C4-2B (cell line): ENCODE results near the gene NME7.

ENCODE experiments used
- H3K27ac ChIP-seq: fragments of 450-650 bp; 2 replicates; pipeline ENCODE4 v1.5.1; 2017
- ZFX ChIP-seq: fragments of 450-650 bp; IDR thresholded peaks from 2 replicates; pipeline ENCODE4 v1.6.1; 2017
- TF ChIP-seq, protein P1 (sequence below): fragments of 450-650 bp; conservative IDR thresholded peaks from 2 replicates; pipeline ENCODE4 v1.5.1; 2017; ENCODE audit warnings: mild to moderate bottlenecking

Gene NME7

DNA sequence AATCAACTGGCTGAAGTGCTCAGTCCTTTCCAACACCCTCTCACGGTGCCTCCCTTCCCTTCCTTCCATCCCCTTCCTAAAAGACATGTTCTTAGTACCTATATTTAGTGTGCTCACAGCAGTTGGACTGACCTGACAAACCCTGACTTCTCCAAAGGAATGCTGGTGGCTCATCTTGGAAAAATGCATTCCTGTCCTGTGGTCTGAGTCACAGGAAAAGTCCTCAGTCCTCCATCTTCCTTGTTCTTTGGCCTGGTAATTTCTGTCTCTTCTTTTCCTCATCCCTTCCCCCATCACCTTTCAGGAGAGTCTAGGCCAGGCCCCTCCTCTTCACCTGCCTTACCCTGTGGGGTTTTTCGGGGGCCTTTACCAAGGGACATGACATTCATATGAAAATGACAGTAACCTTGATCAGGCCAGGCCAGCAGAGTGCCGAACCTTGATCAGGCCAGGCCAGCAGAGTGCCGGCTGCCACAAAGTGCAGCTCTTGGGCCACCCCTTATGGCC, 253.9 kb downstream of the NME7 start:
- no peak for TF ChIP-seq ZFX
- TF ChIP-seq, protein P1, sequence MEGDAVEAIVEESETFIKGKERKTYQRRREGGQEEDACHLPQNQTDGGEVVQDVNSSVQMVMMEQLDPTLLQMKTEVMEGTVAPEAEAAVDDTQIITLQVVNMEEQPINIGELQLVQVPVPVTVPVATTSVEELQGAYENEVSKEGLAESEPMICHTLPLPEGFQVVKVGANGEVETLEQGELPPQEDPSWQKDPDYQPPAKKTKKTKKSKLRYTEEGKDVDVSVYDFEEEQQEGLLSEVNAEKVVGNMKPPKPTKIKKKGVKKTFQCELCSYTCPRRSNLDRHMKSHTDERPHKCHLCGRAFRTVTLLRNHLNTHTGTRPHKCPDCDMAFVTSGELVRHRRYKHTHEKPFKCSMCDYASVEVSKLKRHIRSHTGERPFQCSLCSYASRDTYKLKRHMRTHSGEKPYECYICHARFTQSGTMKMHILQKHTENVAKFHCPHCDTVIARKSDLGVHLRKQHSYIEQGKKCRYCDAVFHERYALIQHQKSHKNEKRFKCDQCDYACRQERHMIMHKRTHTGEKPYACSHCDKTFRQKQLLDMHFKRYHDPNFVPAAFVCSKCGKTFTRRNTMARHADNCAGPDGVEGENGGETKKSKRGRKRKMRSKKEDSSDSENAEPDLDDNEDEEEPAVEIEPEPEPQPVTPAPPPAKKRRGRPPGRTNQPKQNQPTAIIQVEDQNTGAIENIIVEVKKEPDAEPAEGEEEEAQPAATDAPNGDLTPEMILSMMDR, result no peak
- H3K27ac ChIP-seq, result no peak overlapping the region

- H3K27ac ChIP-seq, result no peak overlapping the region
- TF ChIP-seq ZFX, result no peak
- TF ChIP-seq, protein P1, result no peak
Measured at GRCh38 chr1:169112241-169112640, 255.4 kb downstream of the NME7 start.

DNA sequence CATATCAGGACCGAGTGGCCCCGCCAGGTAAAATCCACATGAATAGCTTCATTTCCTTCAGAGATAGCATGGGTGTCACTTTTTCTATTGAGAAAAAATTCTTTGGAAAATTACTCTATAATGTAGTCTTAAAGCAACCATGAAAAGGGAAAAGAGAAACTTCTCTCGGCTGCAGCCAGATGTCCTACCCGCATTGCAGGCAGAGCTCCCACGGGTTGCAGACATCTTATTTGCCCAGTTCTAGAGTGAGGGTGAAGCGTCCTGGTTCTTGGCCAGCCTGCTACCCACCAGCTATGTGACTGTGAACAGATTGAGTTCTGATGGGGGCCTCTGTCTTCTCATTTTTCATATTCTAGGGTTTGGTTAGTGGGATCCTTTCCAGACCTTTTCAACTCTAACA, 256.1 kb downstream of the NME7 start:
- H3K27ac ChIP-seq, result no peak overlapping the region
- no peak for TF ChIP-seq ZFX
- TF ChIP-seq, protein P1, result no peak

GRCh38 chr1:169110689-169111447, 256.7 kb downstream of the NME7 start:
- TF ChIP-seq, protein P1, result no peak
- no peak for TF ChIP-seq ZFX
- no peak overlapping the region for H3K27ac ChIP-seq

- H3K27ac ChIP-seq, result peak overlapping the region; percentile 93; the same call in 1 of the 2 replicates
- TF ChIP-seq, protein P1, result no peak
- no peak for TF ChIP-seq ZFX
Measured at GRCh38 chr1:169110236-169110635, 257.4 kb downstream of the NME7 start.

GRCh38 chr1:169109561-169110134, 257.9 kb downstream of the NME7 start:
- TF ChIP-seq, protein P1, result no peak
- TF ChIP-seq ZFX, result no peak
- peak overlapping the region; percentile 93 for H3K27ac ChIP-seq

DNA sequence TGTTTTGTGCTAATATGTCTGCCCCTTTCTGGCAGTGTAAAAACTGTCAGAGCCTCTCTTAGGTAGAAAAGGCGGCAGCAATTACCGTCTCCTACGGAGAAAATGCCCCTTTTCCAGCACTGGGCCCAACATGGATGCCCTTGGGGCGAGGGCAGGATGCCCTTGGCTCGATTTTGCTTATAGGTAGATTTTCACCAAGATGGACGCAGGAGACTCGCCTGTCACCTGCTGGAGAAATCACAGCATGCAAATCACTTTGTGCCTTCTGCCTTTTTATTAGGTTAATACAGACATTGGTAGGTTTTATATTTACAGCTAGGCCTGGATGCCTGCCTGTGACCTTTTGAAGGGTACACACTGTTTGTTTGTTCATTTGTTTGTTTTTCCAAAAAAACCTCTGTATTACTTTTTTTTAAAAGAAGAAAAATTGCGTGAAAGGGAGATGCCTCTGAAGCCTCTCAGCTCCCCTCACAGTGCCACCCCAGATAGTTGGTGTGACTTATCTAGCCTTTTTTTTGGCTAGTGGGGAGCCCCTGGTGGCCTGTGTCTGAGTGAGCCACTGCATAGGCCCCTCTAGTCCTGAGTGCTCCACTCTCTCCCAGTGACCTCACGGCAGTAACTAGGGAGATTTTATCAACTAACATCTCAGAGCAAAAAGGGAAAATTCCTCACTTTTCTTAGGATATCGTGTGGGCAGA, 258.6 kb downstream of the NME7 start:
- peak overlapping the region; percentile 93 for H3K27ac ChIP-seq
- TF ChIP-seq ZFX, result peak; percentile 19; the same call in 1 of the 2 replicates
- TF ChIP-seq, protein P1, result peak; percentile 86
